Activated CD4-positive, alpha-beta memory T cell treated with anti-CD3 and anti-CD28 coated beads for 36 hours (primary cell): ENCODE measurements around the gene ANKRD36C. TPM values are rescaled to one million over a fixed set of nuclear protein-coding genes. Genes with fewer than 3 reads are reported as not detected.
"Not testable (repeated sequence)": the region's sequence is repeated elsewhere in the genome, so short reads cannot be mapped to it uniquely, and the experiment has no call there.

Experiments used
- CTCF ChIA-PET: fragments of 350-600 bp; sonication (Branson Sonifier 250); formaldehyde crosslinking; loops from one replicate; lab custom pipeline; 2021; ENCODE audit warnings: antibody characterized with exemption, inconsistent platforms; lab: Charles Lee
- POLR2A ChIA-PET: fragments of 350-600 bp; sonication (Branson Sonifier 250); formaldehyde crosslinking; loops from one replicate; lab custom pipeline; 2021; ENCODE audit warnings: antibody characterized with exemption; lab: Charles Lee
- DNase-seq: peaks from one replicate; pipeline ENCODE4 v3.0.0-alpha.2; 2020
- H3K27ac Mint-ChIP-seq: one replicate; pipeline ENCODE4 v1.8.0; 2021; ENCODE audit warnings: mixed read lengths
- H3K27me3 Mint-ChIP-seq: one replicate; pipeline ENCODE4 v1.8.0; 2021; ENCODE audit warnings: mixed read lengths
- H3K36me3 Mint-ChIP-seq: one replicate; pipeline ENCODE4 v1.8.0; 2021; ENCODE audit warnings: mixed read lengths
- H3K4me1 Mint-ChIP-seq: one replicate; pipeline ENCODE4 v1.8.0; 2021; ENCODE audit warnings: low read depth, mixed read lengths
- H3K4me3 Mint-ChIP-seq: one replicate; pipeline ENCODE4 v1.8.0; 2021; ENCODE audit warnings: mild to moderate bottlenecking, mixed read lengths
- H3K9me3 Mint-ChIP-seq: one replicate; pipeline ENCODE4 v1.8.0; 2021; ENCODE audit warnings: mixed read lengths
- intact Hi-C: fragments of 100-400 bp; cut with micrococcal nuclease; formaldehyde crosslinking; loops from one replicate; pipeline ENCODE4 v1.15.1; 2023
- total RNA-seq, 2 experiments: library from RNA; stranded (reverse); gene quantifications; one replicate each; pipeline ENCODE4 v1.2.3, GENCODE V29; 2021

The ANKRD36C gene
- total RNA-seq, 2 experiments from 2014 or later, result 32.4 to 37.3 TPM

- H3K4me1 Mint-ChIP-seq, H3K27me3 Mint-ChIP-seq, H3K27ac Mint-ChIP-seq, H3K36me3 Mint-ChIP-seq, DNase-seq, H3K4me3 Mint-ChIP-seq, POLR2A ChIA-PET, intact Hi-C loops, CTCF ChIA-PET, H3K9me3 Mint-ChIP-seq: not testable (repeated sequence)
These were observed 29.5 kb upstream of the ANKRD36C start for GRCh38 chr2:96021142-96021541.

- H3K4me1 Mint-ChIP-seq, intact Hi-C loops, H3K27ac Mint-ChIP-seq, CTCF ChIA-PET, H3K27me3 Mint-ChIP-seq, H3K9me3 Mint-ChIP-seq, DNase-seq, POLR2A ChIA-PET, H3K36me3 Mint-ChIP-seq, H3K4me3 Mint-ChIP-seq: not testable (repeated sequence)
These were observed 28.4 kb upstream of the ANKRD36C start for GRCh38 chr2:96019909-96020590.

- DNase-seq, POLR2A ChIA-PET, H3K27ac Mint-ChIP-seq, H3K36me3 Mint-ChIP-seq, H3K9me3 Mint-ChIP-seq, H3K4me3 Mint-ChIP-seq, H3K4me1 Mint-ChIP-seq, intact Hi-C loops, CTCF ChIA-PET, H3K27me3 Mint-ChIP-seq: not testable (repeated sequence)
These were observed 24.7 kb upstream of the ANKRD36C start for GRCh38 chr2:96016321-96016720.

- POLR2A ChIA-PET, H3K36me3 Mint-ChIP-seq, H3K4me3 Mint-ChIP-seq, intact Hi-C loops, DNase-seq, H3K4me1 Mint-ChIP-seq, H3K9me3 Mint-ChIP-seq, H3K27ac Mint-ChIP-seq, H3K27me3 Mint-ChIP-seq: not testable (repeated sequence)
- CTCF ChIA-PET, result interaction anchor here (1.6 kb wide), 1 partner anchor 20 kb away, joined by 5 read pairs; no protein-coding TSS in a partner anchor
These were observed 21.2 kb upstream of the ANKRD36C start for GRCh38 chr2:96012792-96013264.

GRCh38 chr2:96012086-96012791 is 20.6 kb upstream of the ANKRD36C start:
- H3K9me3 Mint-ChIP-seq, H3K27ac Mint-ChIP-seq, POLR2A ChIA-PET, DNase-seq, H3K36me3 Mint-ChIP-seq, H3K4me3 Mint-ChIP-seq, H3K27me3 Mint-ChIP-seq, H3K4me1 Mint-ChIP-seq, intact Hi-C loops: not testable (repeated sequence)
- CTCF ChIA-PET, result interaction anchor here (1.4 to 1.6 kb wide), 2 partner anchors 10 to 19 kb away, joined by 5 read pairs; no protein-coding TSS in a partner anchor

GRCh38 chr2:96011129-96011455 is 19.5 kb upstream of the ANKRD36C start:
- H3K27ac Mint-ChIP-seq, H3K9me3 Mint-ChIP-seq, H3K27me3 Mint-ChIP-seq, H3K4me1 Mint-ChIP-seq, H3K36me3 Mint-ChIP-seq, POLR2A ChIA-PET, intact Hi-C loops: not testable (repeated sequence)
- peak; percentile 68 for DNase-seq
- CTCF ChIA-PET, result interaction anchor here (1.4 kb wide), 1 partner anchor 11 kb away, joined by 5 read pairs; no protein-coding TSS in a partner anchor
- H3K4me3 Mint-ChIP-seq, result peak overlapping the region; percentile 62

- peak; percentile 96 for DNase-seq
- peak overlapping the region; percentile 18 for H3K27ac Mint-ChIP-seq
- intact Hi-C loops, H3K4me1 Mint-ChIP-seq, H3K27me3 Mint-ChIP-seq, POLR2A ChIA-PET, H3K36me3 Mint-ChIP-seq, H3K9me3 Mint-ChIP-seq: not testable (repeated sequence)
- peak overlapping the region; percentile 72 for H3K4me3 Mint-ChIP-seq
- CTCF ChIA-PET, result interaction anchor here (0.7 to 1.1 kb wide), 2 partner anchors 18 to 106 kb away, joined by 3 to 5 read pairs; no protein-coding TSS in a partner anchor
These were observed 18.9 kb upstream of the ANKRD36C start for GRCh38 chr2:96010320-96011128.

- H3K27me3 Mint-ChIP-seq, H3K4me1 Mint-ChIP-seq, H3K36me3 Mint-ChIP-seq, POLR2A ChIA-PET, H3K9me3 Mint-ChIP-seq, intact Hi-C loops, DNase-seq: not testable (repeated sequence)
- H3K27ac Mint-ChIP-seq, result peak overlapping the region; percentile 18
- peak overlapping the region; percentile 72 for H3K4me3 Mint-ChIP-seq
- CTCF ChIA-PET, result interaction anchor here (0.7 to 1.9 kb wide), 3 partner anchors 17 to 107 kb away, joined by 3 to 10 read pairs (median 5); no protein-coding TSS in a partner anchor
These were observed 18.2 kb upstream of the ANKRD36C start for GRCh38 chr2:96009833-96010232.

GRCh38 chr2:96008051-96008450 is 16.4 kb upstream of the ANKRD36C start:
- CTCF ChIA-PET, result interaction anchor here (1.9 kb wide), 1 partner anchor 15 kb away, joined by 10 read pairs; no protein-coding TSS in a partner anchor
- H3K4me1 Mint-ChIP-seq, DNase-seq, POLR2A ChIA-PET, H3K27me3 Mint-ChIP-seq, H3K9me3 Mint-ChIP-seq, H3K27ac Mint-ChIP-seq, H3K4me3 Mint-ChIP-seq, H3K36me3 Mint-ChIP-seq, intact Hi-C loops: not testable (repeated sequence)

- DNase-seq, H3K27ac Mint-ChIP-seq, POLR2A ChIA-PET, H3K9me3 Mint-ChIP-seq, H3K36me3 Mint-ChIP-seq, H3K4me3 Mint-ChIP-seq, CTCF ChIA-PET, H3K27me3 Mint-ChIP-seq, intact Hi-C loops, H3K4me1 Mint-ChIP-seq: not testable (repeated sequence)
These were observed 14.6 kb upstream of the ANKRD36C start for GRCh38 chr2:96006248-96006647.

GRCh38 chr2:95992520-95993272 is 1.1 kb upstream of the ANKRD36C start:
- peak overlapping the region; percentile 81 for H3K4me3 Mint-ChIP-seq
- H3K27me3 Mint-ChIP-seq, H3K9me3 Mint-ChIP-seq, H3K4me1 Mint-ChIP-seq, H3K36me3 Mint-ChIP-seq: not testable (repeated sequence)
- ChIA-PET POLR2A (interaction anchor here (0.5 to 1.6 kb wide), 3 partner anchors 170 to 313 kb away, joined by 3 to 5 read pairs (median 4); partner anchors contain the start of gene SNRNP200), CTCF (interaction anchor here (0.6 to 4.2 kb wide), 33 partner anchors 9 to 808 kb away, joined by 3 to 46 read pairs (median 4); partner anchors contain the start of genes ADRA2B, ASTL, CIAO1 and DUSP2)
- intact Hi-C loops, result loop anchor here (2.0 to 5.0 kb wide), 3 partner anchors 125 to 216 kb away; partner anchors contain the start of genes ADRA2B, DUSP2 and STARD7
- DNase-seq, result peak; percentile 55
- H3K27ac Mint-ChIP-seq, result peak overlapping the region; percentile 86
